Fibroblast of upper back skin (primary cell): Measurements from ENCODE around the gene CCR8.
"Not testable (repeated sequence)": the region's sequence is repeated elsewhere in the genome, so short reads cannot be mapped to it uniquely, and the experiment has no call there.

Experiments used
- DNase-seq: peaks from one replicate; pipeline ENCODE4 v3.0.0-alpha.2; 2013

The CCR8 gene

DNA sequence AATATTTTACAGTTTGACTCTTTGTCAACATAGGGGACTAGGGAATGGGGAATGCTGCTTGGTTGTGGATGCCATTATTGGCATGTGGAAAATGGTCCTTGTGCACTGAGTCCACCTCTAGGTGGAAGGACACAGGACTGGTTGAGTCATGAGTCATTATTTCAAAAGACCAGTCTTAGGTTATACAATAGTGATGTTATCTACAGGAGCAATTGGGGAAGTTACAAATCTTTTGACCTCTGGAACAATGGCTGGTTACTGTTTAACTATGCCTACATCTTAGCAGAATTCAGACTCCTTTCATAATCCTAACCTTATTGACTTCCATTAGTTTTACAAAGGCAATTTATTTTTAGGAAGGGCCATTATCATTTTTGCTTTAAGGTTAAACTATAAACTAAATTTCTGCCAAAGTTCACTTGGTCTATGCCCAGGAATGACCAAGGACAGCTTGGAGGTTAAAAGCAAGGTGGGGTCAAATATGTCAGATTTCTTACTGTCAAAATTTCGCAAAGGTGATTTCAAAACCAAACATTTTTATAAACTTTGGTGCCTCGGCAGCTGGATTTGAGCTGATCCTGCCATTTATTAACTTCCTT lies 11.8 kb upstream of the CCR8 start:
- DNase-seq: no peak

DNA sequence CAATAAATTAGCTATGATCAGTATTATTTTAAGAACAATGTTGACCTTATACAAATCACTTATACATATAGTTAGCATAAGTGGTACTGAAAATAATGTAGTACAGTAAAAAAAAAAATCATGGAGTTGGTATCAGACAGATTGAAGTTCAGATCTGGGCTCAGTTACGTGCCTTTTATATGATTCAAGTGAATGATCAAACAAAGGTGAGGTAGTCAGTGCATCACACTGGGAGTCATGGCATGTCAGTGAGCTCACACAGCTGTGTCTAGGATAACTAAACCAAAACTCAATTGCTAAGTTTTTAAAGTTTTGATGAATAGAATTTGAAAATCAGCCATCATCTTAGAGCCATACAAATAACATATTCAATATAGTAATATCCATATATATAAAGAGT lies 11.2 kb upstream of the CCR8 start:
- no peak for DNase-seq

DNA sequence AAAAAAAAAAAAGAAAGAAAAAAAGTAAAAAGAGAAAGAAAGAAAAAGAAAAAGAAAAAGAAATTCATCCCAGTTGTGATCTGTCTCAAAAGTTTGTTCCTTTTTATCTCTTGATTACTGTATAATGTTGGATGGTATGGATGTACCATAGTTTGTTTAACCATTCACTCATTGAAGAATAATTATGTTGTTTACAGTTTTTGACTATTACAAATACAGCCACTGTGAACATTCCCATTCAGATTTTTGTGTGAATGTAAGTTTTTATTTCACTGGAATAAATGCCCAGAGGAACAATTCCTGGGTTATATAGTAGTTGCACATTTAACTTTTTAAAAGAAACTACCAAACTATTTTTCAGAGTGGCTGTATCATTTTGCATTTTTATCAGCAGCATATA lies 10.3 kb upstream of the CCR8 start:
- no peak for DNase-seq

- DNase-seq: not testable (repeated sequence)
These were observed 7.9 kb upstream of the CCR8 start for GRCh38 chr3:39321574-39321983.

GRCh38 chr3:39322209-39322715 lies 7.2 kb upstream of the CCR8 start:
- DNase-seq: not testable (repeated sequence)

DNA sequence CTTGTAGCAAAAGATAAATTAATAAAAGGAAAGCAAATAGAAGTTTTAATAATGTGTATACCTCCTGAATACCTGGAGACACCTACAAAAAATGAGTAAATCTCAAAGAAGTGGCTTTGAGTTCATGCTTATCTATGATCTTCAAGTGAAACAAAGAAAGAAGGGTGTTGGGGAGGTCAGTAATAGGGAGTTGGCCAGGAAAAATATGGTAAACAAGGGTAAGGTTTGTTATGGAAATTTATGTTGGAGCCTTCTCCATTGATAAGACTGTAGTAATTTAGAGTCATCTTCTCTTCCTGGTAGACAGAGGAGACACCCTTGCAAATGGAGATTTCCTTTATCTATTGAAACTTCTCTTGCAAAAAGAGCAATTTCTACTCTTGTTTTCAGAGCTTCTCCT lies 6.6 kb upstream of the CCR8 start:
- no peak for DNase-seq

GRCh38 chr3:39323494-39323893 lies 6.0 kb upstream of the CCR8 start:
- no peak for DNase-seq

- DNase-seq: no peak
These were observed 4.3 kb upstream of the CCR8 start for GRCh38 chr3:39325236-39325635.

GRCh38 chr3:39327053-39327745 lies 2.3 kb upstream of the CCR8 start:
- no peak for DNase-seq

- no peak for DNase-seq
These were observed 1.7 kb upstream of the CCR8 start for GRCh38 chr3:39327746-39328349.

- no peak for DNase-seq
These were observed 1.3 kb downstream of the CCR8 start for GRCh38 chr3:39330824-39331223.

- no peak for DNase-seq
These were observed 3.0 kb downstream of the CCR8 start for GRCh38 chr3:39332525-39332924.

- DNase-seq: no peak
These were observed 4.1 kb downstream of the CCR8 start for GRCh38 chr3:39333607-39334006.

DNA sequence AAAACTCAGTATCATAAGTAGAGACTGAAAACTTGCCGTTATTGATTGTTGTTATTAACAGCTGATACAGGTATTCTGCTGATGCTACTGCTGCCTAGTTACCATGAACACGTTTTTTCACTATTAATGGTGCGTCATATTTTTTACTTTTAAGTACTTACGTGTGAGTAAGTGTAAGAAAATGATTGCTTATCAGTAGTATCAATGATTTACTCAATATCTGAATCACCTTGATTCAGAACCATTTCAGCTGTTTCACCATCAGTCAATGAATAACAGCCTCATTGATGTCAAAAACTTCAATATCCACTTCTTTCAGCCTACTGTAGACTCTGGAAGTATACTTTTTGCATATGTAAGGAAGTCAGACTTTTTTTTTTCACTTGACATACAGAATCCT lies 4.7 kb downstream of the CCR8 start:
- no peak for DNase-seq

- DNase-seq: no peak
These were observed 8.7 kb downstream of the CCR8 start for GRCh38 chr3:39338201-39338600.

DNA sequence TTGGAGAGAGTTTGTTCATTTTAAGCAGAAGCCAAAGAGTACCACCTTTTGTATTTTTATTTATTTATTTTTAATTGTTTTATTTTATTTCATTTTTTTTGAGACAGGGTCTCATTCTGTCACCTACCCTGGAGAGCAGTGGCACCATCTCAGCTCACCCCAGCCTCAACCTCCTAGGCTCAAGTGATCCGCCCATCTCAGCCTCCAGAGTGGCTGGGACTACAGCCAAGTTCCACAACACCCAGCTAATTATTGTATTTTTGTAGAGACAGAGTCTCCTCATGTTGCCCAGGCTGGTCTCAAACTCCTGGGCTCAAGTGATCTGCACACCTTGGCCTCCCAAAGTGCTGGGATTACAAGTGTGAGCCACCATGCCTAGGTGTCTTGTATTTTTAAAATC lies 9.6 kb downstream of the CCR8 start:
- DNase-seq: no peak

DNA sequence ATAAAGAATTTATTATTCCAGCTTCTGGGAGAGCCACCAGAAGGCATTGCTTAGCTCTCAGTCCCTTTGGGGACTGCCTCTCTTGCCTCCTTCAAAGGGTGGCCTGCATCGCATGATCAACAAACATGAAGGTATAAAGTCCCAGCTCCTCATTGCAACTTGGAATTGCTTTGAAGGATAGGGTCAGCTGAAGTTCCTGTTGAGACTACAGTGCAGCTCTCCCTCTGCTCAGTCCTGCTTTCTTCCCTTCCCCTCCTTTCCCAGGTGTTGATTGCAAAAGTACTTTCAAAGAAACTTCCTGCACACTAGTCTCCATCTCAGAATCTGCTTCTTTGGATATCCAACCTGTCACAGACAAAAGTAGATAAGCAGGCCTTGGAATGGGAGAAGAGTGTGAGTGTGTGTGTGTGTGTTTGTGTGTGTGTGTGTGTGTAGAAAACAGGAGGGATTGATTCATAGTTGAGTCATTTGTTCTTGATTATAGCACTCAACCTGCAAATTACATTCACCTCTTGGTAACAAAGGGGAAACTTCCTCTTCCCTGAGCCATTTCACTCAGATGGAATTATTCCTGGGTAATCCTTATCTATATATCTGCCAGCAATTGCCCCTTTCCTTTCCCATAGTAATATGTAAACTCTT lies 13.7 kb downstream of the CCR8 start:
- DNase-seq: no peak

DNA sequence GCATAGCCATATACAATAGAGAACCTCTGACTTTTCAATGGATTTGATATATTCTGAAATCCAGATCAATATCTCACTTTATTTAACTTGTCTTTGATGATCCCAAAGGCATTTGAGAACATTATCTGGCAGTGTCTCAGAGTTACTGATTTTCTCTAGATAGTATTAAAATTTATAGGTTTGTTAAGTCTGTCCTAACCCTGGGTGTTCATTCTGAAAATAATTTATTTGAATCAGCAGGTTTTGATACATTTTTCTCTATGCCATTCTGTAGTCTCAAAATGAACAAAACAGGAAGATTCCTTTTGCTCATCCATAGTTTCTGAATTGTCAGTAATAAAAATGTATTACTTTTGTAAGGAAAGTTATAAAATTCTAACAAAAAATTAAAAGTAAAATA lies 14.3 kb downstream of the CCR8 start:
- no peak for DNase-seq

DNA sequence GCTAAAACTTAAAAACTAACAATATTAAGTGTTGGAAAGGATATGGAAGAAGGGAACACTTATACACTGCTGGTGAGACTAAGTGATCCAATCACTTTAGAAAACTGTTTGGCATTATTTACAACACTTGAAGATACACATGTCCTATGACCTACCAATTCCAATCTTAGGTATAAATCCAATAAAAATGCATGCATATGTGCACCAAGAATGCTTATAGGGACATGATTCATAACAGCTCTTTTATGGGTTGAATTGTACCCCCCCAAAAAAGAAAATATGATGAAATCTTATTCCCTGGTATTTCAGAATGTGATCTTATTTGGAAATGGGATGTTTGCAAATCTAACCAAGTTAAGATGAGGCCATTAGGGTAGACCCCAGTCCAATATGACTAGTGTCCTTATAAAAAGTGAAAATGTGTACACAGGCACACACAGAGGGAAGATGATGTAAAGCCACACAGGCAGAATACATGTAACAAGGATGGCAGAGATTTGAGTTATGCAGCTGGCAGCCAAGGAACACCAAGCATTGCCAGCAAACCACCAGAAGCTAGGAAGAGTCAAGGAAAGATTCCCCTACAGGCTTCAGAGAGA lies 15.3 kb downstream of the CCR8 start:
- no peak for DNase-seq

DNA sequence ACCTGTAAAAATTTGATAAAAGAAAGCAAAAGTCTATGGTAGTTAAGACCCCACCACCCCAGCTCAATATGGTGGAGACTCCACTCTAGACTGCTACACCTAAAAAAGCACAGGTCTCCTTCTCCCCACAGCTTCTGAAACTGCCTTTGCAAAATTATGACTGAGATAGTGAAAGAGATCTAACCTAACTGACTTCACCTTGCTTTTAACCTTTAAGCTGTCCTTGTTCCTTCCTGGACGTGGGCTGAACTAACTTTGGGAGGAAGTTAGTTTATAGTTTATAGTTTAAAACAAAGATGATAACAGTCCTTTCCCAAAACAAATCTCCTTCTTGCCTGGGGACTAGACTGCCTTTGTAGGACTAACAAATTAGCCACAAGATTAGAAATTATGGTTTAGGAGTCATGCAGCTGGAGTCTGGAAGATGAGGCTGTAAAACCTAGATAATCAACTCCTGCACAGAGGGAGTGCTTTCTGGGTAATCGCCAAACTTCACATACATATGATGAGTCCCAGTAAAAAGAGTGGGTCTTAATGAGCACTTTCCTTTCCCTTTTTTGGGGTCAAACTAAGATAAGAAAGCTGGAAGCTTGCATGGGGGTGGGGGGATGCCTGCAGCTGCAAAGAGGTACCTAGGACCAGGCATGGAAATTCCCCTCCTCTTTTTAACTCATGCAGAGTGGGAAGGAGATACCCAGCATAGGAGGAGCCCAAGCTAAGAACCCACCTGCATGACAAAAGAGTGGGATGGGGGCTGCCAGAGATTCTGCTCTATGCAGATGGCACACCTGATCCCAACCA lies 17.5 kb downstream of the CCR8 start:
- no peak for DNase-seq

DNA sequence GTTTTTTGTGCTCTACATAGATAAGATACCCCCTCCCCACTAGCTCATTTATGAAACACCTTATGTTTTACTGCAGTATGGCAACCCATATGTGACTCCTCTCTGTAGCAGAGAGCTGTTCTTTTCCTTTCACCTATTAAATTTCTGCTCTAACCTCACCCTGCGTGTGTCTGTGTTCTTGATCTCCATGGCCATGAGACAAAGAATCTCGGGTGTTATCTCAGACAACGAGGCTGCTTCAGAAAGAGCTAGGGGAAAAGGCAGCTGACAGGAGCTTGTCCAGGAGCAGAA lies 18.0 kb downstream of the CCR8 start:
- DNase-seq: no peak

GRCh38 chr3:39349080-39349479 lies 19.6 kb downstream of the CCR8 start:
- DNase-seq: no peak

GRCh38 chr3:39350714-39351113 lies 21.2 kb downstream of the CCR8 start:
- DNase-seq: no peak
